Heart left ventricle (tissue), 13 donors: ENCODE results near the gene USP15.

Experiments used
- CTCF ChIP-seq, 12 donors: fragments of 200-600 bp; sonication (generic) in 4 of 12; IDR thresholded peaks; one replicate each; pipeline versions ENCODE4 v1.5.0 to v1.8.0; 2018 to 2022; ENCODE audit warnings: antibody characterized with exemption in 12 of 12, mild to moderate bottlenecking in 5 of 12
- POLR2A ChIP-seq, 2 donors: fragments of 450-650 bp; IDR thresholded peaks; one replicate each; pipeline ENCODE4 v1.6.1; 2017; ENCODE audit warnings: antibody characterized with exemption in 2 of 2, mild to moderate bottlenecking in 2 of 2, moderate library complexity in 2 of 2
- donor health status: ischemic (EF 13 %, LVEDD 7.1; RV severe dilation, severe dysfunction).
- donor health status: DM: no; HTN: yes; CAD: no.
- donor health status: DM: no; HTN: no; CAD: no.
- donor health status: ischemic (EF 25% LVEDD 6.9; RV normal size, moderate dysfunction).
- donor health status: ischemic (EF 25% LVEDD 5.7; RV mildly dilated, moderate dysfunction).
- donor health status: ischemic (EF 35%, LVEDD 5.7; RV mildly dilated, moderate dysfunction).
- donor health status: nonischemic (EF 11% LVEDD 7.7; RV severe dilation, severe dysfunction).
- donor health status: DM: yes; HTN: yes; CAD: no.
- donor health status: PGD.
- donor health status: ischemic (EF 29% LVEDD 5.4; RV normal size, mild dysfunction).
- donor health status: nonischemic (EF 23%, LVEDD 6.1; RV moderate dilation, normal function).

DNA sequence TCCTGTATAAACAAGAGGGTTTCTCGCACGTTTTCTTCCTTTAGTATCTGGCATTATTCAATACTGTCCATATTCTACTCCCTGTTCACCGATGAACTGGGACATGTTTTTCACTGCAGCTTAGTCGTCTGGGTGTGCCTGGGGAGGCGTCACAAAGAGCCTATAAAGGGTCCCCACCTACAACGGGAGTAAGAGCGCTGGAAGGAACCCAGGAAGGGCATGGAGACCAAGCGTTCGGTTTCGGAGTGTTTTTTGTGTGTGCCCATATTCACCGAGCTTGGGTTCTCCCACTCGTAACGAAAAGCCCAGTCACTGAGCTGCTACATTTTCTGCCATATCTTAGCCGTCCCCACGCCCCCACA is 592 bp upstream of the USP15 start:
- TF ChIP-seq CTCF (IDR thresholded peaks at IDR 0.05) (no peak), POLR2A (IDR thresholded peaks at IDR 0.05) (no peak)
